NCI-H82 (cell line): ENCODE data around the gene SLC27A2.

Experiments
- DNase-seq: peaks from one replicate; lab custom pipeline; 2025; lab: John Stamatoyannopoulos, UW

The SLC27A2 gene

GRCh38 chr15:50275908-50276307 lies 93.9 kb downstream of the SLC27A2 start:
- DNase-seq = no peak

- DNase-seq = no peak
Observed at GRCh38 chr15:50277370-50277769, 95.4 kb downstream of the SLC27A2 start.

DNA sequence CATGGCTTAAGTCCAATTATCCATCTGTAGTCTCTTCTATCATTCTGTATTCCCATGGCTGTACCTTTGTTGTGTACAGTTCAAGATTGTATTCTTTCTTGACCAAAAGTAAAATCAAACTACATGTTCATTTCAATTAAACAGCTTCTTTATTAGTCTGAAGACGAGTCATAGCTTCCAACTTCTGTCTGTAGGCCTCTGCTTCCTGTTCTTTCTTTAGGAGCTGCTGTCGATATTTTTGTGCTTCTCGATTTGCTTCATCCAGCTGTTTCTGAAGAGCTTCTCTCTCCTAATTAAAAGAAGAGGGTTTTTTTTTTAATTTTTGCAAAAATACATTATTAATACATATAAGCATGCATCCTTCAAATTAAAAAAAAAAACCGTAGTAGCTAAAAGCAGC lies 96.5 kb downstream of the SLC27A2 start:
- no peak for DNase-seq

- no peak for DNase-seq
Observed at GRCh38 chr15:50280271-50280670, 98.3 kb downstream of the SLC27A2 start.

GRCh38 chr15:50281427-50281826 lies 99.4 kb downstream of the SLC27A2 start:
- no peak for DNase-seq
